Mammary epithelial cell (primary cell): ENCODE data around the gene GRAP.
"Not testable (repeated sequence)": the region's sequence is repeated elsewhere in the genome, so short reads cannot be mapped to it uniquely, and the experiment has no call there.

Experiments used
- EZH2 ChIP-seq: IDR thresholded peaks from 2 replicates; pipeline ENCODE4 v1.6.1; 2012; ENCODE audit warnings: low read length, inconsistent platforms, borderline replicate concordance
- TF ChIP-seq, protein P1 (sequence below), 2 donors: IDR thresholded peaks in 1 of 2; conservative IDR thresholded peaks in 1 of 2; 2 replicates each; pipeline ENCODE4 v1.5.1; 2011 to 2012; ENCODE audit warnings: inconsistent platforms in 2 of 2, low read length in 2 of 2, mild to moderate bottlenecking in 2 of 2, control low read depth in 1 of 2, low read depth in 1 of 2; ENCODE audit not compliant: insufficient read depth in 1 of 2; ENCODE audit errors: extremely low read depth in 1 of 2

DNA sequence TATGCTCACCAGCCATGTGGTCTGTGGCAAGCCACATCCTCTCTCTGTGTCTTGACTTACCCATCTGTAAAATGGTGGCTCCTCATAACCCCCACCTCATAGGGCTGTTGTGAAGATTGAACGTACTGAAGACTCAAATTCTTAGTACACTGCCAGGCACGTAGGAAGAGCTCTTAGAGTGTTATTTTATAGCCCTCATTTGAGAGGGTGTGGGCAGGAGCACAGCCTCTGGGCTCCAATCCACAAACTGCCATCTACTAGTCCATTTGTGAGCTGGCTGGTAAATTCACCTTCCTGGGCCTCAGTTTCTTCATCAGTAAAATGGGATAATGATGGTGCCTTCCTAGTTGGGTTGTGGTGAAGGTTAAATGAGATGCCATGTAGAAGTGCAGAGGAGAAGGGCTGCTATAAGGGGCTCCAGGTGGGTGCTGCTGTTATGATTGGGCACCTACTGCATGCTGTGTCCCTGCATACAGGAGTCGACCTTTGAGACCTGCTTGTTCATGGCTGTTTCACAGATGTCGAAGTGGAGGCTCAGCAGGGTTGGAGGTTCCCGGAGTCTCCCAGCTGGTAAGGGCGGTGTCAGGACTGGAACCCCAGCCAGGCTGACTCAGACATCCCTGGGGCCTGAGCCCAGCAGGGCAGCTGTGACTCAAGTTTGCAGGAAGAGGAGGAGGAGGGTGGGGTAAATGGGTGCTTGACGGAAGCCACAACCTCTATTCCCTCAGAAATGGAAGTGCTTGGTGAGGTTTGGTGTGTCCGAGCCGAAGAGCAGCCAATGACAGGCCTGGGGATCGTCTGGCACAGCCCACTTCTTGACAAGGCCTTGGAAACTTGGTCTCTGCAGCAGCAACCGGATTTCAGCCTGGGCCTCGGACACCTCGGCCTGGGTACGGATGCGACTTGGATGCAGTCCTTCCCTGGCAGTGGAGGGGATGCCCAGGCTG, 46.3 kb upstream of the GRAP start:
- TF ChIP-seq, protein P1, sequence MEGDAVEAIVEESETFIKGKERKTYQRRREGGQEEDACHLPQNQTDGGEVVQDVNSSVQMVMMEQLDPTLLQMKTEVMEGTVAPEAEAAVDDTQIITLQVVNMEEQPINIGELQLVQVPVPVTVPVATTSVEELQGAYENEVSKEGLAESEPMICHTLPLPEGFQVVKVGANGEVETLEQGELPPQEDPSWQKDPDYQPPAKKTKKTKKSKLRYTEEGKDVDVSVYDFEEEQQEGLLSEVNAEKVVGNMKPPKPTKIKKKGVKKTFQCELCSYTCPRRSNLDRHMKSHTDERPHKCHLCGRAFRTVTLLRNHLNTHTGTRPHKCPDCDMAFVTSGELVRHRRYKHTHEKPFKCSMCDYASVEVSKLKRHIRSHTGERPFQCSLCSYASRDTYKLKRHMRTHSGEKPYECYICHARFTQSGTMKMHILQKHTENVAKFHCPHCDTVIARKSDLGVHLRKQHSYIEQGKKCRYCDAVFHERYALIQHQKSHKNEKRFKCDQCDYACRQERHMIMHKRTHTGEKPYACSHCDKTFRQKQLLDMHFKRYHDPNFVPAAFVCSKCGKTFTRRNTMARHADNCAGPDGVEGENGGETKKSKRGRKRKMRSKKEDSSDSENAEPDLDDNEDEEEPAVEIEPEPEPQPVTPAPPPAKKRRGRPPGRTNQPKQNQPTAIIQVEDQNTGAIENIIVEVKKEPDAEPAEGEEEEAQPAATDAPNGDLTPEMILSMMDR (conservative IDR thresholded peaks at IDR 0.05 in 1 of 2, IDR thresholded peaks at IDR 0.05 in 1 of 2; ENCODE audit: extremely low read depth in 1 of 2, insufficient read depth in 1 of 2, low read depth in 1 of 2, low read length in 2 of 2) = not testable (repeated sequence)
- not testable (repeated sequence) for TF ChIP-seq EZH2
